HepG2 (cell line): ENCODE results near the gene SOCS3. TPM values are rescaled to one million over a fixed set of nuclear protein-coding genes. Genes with fewer than 3 reads are reported as not detected.

Experiments used
- ATAC-seq: fragments of 200-7000 bp; cut with Tn5 transposase; 3 replicates; pipeline ENCODE4 v1.9.1; 2020; ENCODE audit warnings: mild to moderate bottlenecking, moderate library complexity
- BruUV-seq: library from RNA; stranded (reverse); fragments of 400-500 nt; replicated peaks from 2 replicates; lab custom pipeline; 2021; lab: Mats Ljungman, UMichigan
- CTCF ChIA-PET: fragments of 300-600 bp; formaldehyde crosslinking; extraction: SDS; loops from one replicate; lab custom pipeline; 2021; ENCODE audit warnings: low total read pairs, inconsistent platforms, low intra/inter-chr PET ratio; lab: Yijun Ruan, JAX
- POLR2A ChIA-PET: fragments of 350-600 bp; sonication (Branson Sonifier 250); formaldehyde crosslinking; loops from one replicate; lab custom pipeline; 2020; ENCODE audit warnings: antibody characterized with exemption, inconsistent platforms; lab: Yijun Ruan, JAX
- DNase-seq: peaks from one replicate; pipeline ENCODE4 v3.0.0-alpha.2; 2015; ENCODE audit warnings: low spot score
- FAIRE-seq: peaks from 3 replicates; lab custom pipeline; 2011; peaks lifted over from hg19 to GRCh38; lab: Jason Lieb, UNC
- H2AFZ ChIP-seq: one replicate; pipeline ENCODE4 v1.6.1; 2011; ENCODE audit warnings: low read length, inconsistent platforms
- H3K27ac ChIP-seq: fragments of 300-600 bp; 3 replicates; pipeline ENCODE4 v1.8.0; 2011; ENCODE audit warnings: mixed run types, mild to moderate bottlenecking, mixed read lengths, low read length, inconsistent platforms; ENCODE audit not compliant: insufficient read depth; ENCODE audit errors: extremely low read length
- H3K27me3 ChIP-seq, 2 experiments: fragments of 200-600 bp in 1 of 2; 2 replicates in 1 of 2; 3 replicates in 1 of 2; pipeline versions ENCODE4 v1.6.0 to v1.8.0; 2011; ENCODE audit warnings: low read length in 2 of 2, mild to moderate bottlenecking in 2 of 2, moderate library complexity in 2 of 2, inconsistent platforms in 1 of 2; ENCODE audit not compliant: insufficient read depth in 2 of 2, control insufficient read depth in 1 of 2
- H3K36me3 ChIP-seq, 2 experiments: fragments of 200-600 bp in 1 of 2; replicated peaks in 1 of 2; 2 replicates in 1 of 2; 3 replicates in 1 of 2; pipeline versions ENCODE4 v1.5.1 to v1.8.0; 2011; ENCODE audit warnings: low read length in 2 of 2, inconsistent platforms in 1 of 2; ENCODE audit not compliant: insufficient read depth in 2 of 2, control insufficient read depth in 1 of 2
- H3K4me1 ChIP-seq: 2 replicates; pipeline ENCODE4 v1.5.1; 2012; ENCODE audit warnings: low read length, inconsistent platforms; ENCODE audit not compliant: insufficient read depth
- H3K4me2 ChIP-seq: 2 replicates; pipeline ENCODE4 v1.6.0; 2011; ENCODE audit warnings: low read depth, low read length, inconsistent platforms
- H3K4me3 ChIP-seq, 3 experiments: fragments of 200-600 bp in 1 of 3; sonication (generic), shearing (Covaris generic) in 1 of 3; replicated peaks in 1 of 3; 2 replicates each; pipeline ENCODE4 v1.5.1; 2011 to 2016; ENCODE audit warnings: low read length in 3 of 3, inconsistent platforms in 2 of 3, low read depth in 2 of 3, mild to moderate bottlenecking in 2 of 3, control low read depth in 1 of 3, mixed read lengths in 1 of 3; ENCODE audit not compliant: insufficient read depth in 1 of 3
- H3K79me2 ChIP-seq: one replicate; pipeline ENCODE4 v1.6.1; 2011; ENCODE audit warnings: low read length, inconsistent platforms; ENCODE audit not compliant: insufficient read depth
- H3K9ac ChIP-seq: 2 replicates; pipeline ENCODE4 v1.6.0; 2011; ENCODE audit warnings: mild to moderate bottlenecking, low read depth, low read length, inconsistent platforms; ENCODE audit not compliant: insufficient read depth
- H3K9me3 ChIP-seq: 2 replicates; pipeline ENCODE4 v1.5.1; 2012; ENCODE audit warnings: mild to moderate bottlenecking, low read length
- H4K20me1 ChIP-seq: 2 replicates; pipeline ENCODE4 v1.6.0; 2011; ENCODE audit warnings: inconsistent platforms, mild to moderate bottlenecking, low read length, moderate library complexity; ENCODE audit not compliant: insufficient read depth
- FOSL1 ChIP-seq: sonication (generic); formaldehyde crosslinking; IDR thresholded peaks from 2 replicates; pipeline ENCODE4 v1.9.0; 2021; ENCODE audit warnings: missing genetic modification reagents, borderline replicate concordance
- HNRNPK ChIP-seq: fragments of 200-400 bp; formaldehyde crosslinking; IDR thresholded peaks from 2 replicates; pipeline ENCODE4 v1.6.1; 2018; ENCODE audit warnings: low read length, low read depth, moderate library complexity, mild to moderate bottlenecking; ENCODE audit not compliant: poor library complexity, severe bottlenecking
- KLF9 ChIP-seq: IDR thresholded peaks from 2 replicates; pipeline ENCODE4 v1.6.1; 2016; ENCODE audit warnings: low read depth
- MED13 ChIP-seq: sonication (generic); formaldehyde crosslinking; IDR thresholded peaks from 2 replicates; pipeline ENCODE4 v1.5.0; 2020; ENCODE audit warnings: missing genetic modification reagents
- MTA1 ChIP-seq: sonication (generic); formaldehyde crosslinking; IDR thresholded peaks from 2 replicates; pipeline ENCODE4 v1.4.0; 2020; ENCODE audit warnings: missing genetic modification reagents, mild to moderate bottlenecking, borderline replicate concordance
- POLR2AphosphoS5 ChIP-seq: IDR thresholded peaks from 2 replicates; pipeline ENCODE4 v1.6.1; 2012; ENCODE audit warnings: low read depth, low read length
- SMARCC2 ChIP-seq: fragments of 450-650 bp; IDR thresholded peaks from 2 replicates; pipeline ENCODE4 v1.6.1; 2017; ENCODE audit warnings: antibody characterized with exemption, mild to moderate bottlenecking
- SP2 ChIP-seq: sonication (generic); formaldehyde crosslinking; IDR thresholded peaks from 2 replicates; pipeline ENCODE4 v1.5.1; 2020; ENCODE audit warnings: mild to moderate bottlenecking, missing genetic modification reagents
- ZIK1 ChIP-seq: sonication (generic); formaldehyde crosslinking; IDR thresholded peaks from 2 replicates; pipeline ENCODE4 v1.5.0; 2020; ENCODE audit warnings: mild to moderate bottlenecking, low read depth, missing genetic modification reagents, borderline replicate concordance
- ZNF343 ChIP-seq: sonication (generic); formaldehyde crosslinking; IDR thresholded peaks from 2 replicates; pipeline ENCODE4 v1.4.0; 2020; ENCODE audit warnings: mild to moderate bottlenecking, missing genetic modification reagents
- ZNF691 ChIP-seq: sonication (generic); formaldehyde crosslinking; IDR thresholded peaks from 2 replicates; pipeline ENCODE4 v1.4.0; 2020; ENCODE audit warnings: missing genetic modification reagents, low read depth, mild to moderate bottlenecking, borderline replicate concordance
- ZNF782 ChIP-seq: sonication (generic); formaldehyde crosslinking; IDR thresholded peaks from 2 replicates; pipeline ENCODE4 v1.4.0; 2020; ENCODE audit warnings: missing genetic modification reagents, mild to moderate bottlenecking, borderline replicate concordance
- WGBS: methylation state at CpG from one replicate; pipeline ENCODE4 v1.1.6; 2017; ENCODE audit warnings: low lambda C conversion rate; 5-methylcytosine and 5-hydroxymethylcytosine counted together
- in situ Hi-C: cut with HindIII; loops from 2 replicates; pipeline ENCODE4 v1.10.0; 2017; ENCODE audit warnings: low pct_unique_long_range_greater_than_20kb; ENCODE audit not compliant: extremely low pct_ligation_motif_present
- intact Hi-C: fragments of 100-400 bp; cut with micrococcal nuclease; formaldehyde crosslinking; loops from one replicate; pipeline ENCODE4 v1.10.0; 2022; ENCODE audit not compliant: unreplicated experiment
- polyA plus RNA-seq, 8 experiments: library from polyadenylated mRNA; depleted of rRNA in 3 of 8; stranded (reverse) in 7 of 8; unstranded in 1 of 8; fragments of >200 nt; fragmentation: Illumina TruSeq in 4 of 8; extraction: Trizol in 4 of 8; gene quantifications; 2 replicates each; pipeline versions ENCODE4 v1.2.1 to v1.2.3, GENCODE V29; 2011 to 2016; ENCODE audit warnings: low read depth in 4 of 8, missing spikeins in 1 of 8, mixed read lengths in 1 of 8; ENCODE audit not compliant: insufficient read depth in 1 of 8
- total RNA-seq, 5 experiments: library from RNA; depleted of rRNA; stranded (reverse); fragments of >200 nt; fragmentation: Illumina TruSeq; extraction: Trizol; gene quantifications; 2 replicates each; pipeline ENCODE4 v1.2.3, GENCODE V29; 2016; ENCODE audit warnings: low read depth in 1 of 5

Gene SOCS3
- total and polyA plus RNA-seq, 2 of the 13 experiments (the other 11 are each of a cell fraction or from before 2014, with no cell fraction given), result 0.77 to 2.4 TPM

DNA sequence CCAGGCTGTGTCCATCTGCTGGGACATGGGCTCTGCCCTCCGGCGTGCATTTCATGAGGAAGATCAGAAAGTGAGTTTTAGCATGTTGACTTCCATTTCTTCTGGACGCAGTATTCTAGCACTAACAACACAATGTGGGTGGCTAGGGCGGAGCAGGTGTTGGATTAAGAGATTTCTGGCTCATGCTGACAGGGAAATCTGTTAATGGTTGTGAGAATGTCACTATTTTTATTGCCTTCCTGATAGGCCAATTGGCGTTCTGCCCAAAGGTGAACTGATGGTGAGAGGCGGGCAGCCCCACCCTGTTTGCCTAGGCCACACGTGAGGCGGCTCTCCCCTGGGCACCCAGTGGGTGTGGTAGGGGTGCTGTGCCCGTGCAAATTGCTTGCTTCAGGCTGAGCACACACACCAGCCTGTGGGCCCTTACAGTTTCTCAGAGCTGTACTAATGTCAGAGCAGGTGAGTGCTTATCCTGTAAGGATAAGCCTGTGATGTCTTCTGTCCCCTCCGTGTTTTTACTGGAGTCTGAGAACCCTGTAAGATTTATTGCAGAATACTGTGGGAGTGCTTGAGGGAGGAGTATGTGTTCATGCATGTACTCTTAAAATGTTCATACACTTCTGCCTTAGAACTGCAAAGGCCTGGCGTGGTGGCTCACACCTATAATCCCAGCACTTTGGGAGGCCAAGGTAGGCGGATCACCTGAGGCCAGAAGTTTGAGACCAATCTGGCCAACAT is 49.5 kb upstream of the SOCS3 start:
- ChIA-PET POLR2A (no interaction called here), CTCF (no interaction called here)
- no peak overlapping the region for H2AFZ ChIP-seq
- FAIRE-seq (no peak), ATAC-seq (no peak), DNase-seq (no peak)
- BruUV-seq, result no TSS peak
- in situ Hi-C loops, result no loop called here
- no peaks in the 10 kb centered on the region for H3K9me3 ChIP-seq
- no peak for TF ChIP-seq MED13 (CRISPR knock-in tag)
- no peak for TF ChIP-seq ZNF691 (CRISPR knock-in tag)
- no peak for TF ChIP-seq POLR2AphosphoS5
- no peak for TF ChIP-seq ZNF782 (CRISPR knock-in tag)
- TF ChIP-seq FOSL1 (CRISPR knock-in tag), result no peak
- TF ChIP-seq SMARCC2, result no peak
- TF ChIP-seq ZIK1 (CRISPR knock-in tag), result no peak
- no peak for TF ChIP-seq SP2
- TF ChIP-seq KLF9, result no peak
- TF ChIP-seq HNRNPK, result no peak
- no peak for TF ChIP-seq MTA1
- TF ChIP-seq ZNF343 (CRISPR knock-in tag), result no peak
- H3K9ac ChIP-seq, result no peak overlapping the region
- H4K20me1 ChIP-seq, result peaks cover 23% of the 10 kb centered on the region; the same call in 1 of the 2 replicates
- no peak overlapping the region for H3K4me2 ChIP-seq
- no peak overlapping the region for H3K27ac ChIP-seq
- intact Hi-C loops, result no loop called here
- H3K27me3 ChIP-seq, result no peaks in the 10 kb centered on the region
- 98% methylated on average over 12 of the region's 12 CpGs for WGBS
- no peaks in the 10 kb centered on the region for H3K4me1 ChIP-seq
- no peak overlapping the region for H3K4me3 ChIP-seq
- H3K79me2 ChIP-seq, result no peaks in the 10 kb centered on the region
- H3K36me3 ChIP-seq, result peaks cover 22 to 46% of the 10 kb centered on the region in 2 experiments
